GM21526 (cell line): ENCODE measurements around the gene NXT1.

ENCODE experiments used
- ATAC-seq: cut with Tn5 transposase; IDR thresholded peaks from one replicate; pipeline ENCODE4 v1.9.1; 2021; ENCODE audit warnings: moderate library complexity; ENCODE audit not compliant: unreplicated experiment, low FRiP score

The NXT1 gene

GRCh38 chr20:23386304-23387117 is 35.9 kb downstream of the NXT1 start:
- ATAC-seq, result no peak

GRCh38 chr20:23387118-23387443 is 36.5 kb downstream of the NXT1 start:
- ATAC-seq, result no peak

- no peak for ATAC-seq
Observed at GRCh38 chr20:23390091-23390774, 39.6 kb downstream of the NXT1 start.

DNA sequence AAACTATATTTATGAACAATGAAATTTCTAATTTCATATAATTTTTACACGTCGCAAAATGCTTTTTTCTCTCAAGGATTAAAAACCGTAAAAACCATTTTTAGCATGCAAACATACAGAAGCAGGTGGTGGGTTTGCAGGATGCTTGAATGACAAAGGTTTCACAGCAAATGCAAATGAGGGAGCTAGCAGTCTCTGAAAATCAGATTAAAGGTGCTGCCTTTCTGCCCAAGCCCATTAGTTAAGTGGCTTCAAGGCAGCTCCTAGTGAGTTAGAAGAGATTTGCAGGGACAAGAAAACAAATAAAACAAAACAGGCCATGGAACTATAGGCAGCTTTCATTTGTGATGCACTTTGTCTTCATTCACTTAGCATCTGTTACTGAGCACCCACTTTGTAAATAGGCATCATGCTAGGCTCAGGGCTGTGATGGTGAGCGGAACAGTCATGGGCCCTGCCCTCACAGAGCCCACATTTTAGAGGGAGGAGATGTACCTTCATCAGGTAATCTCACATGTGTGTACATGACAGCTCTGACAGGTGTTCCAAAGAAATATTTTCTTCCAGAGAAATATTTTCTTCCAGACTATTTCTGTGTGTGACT is 41.2 kb downstream of the NXT1 start:
- ATAC-seq, result no peak

DNA sequence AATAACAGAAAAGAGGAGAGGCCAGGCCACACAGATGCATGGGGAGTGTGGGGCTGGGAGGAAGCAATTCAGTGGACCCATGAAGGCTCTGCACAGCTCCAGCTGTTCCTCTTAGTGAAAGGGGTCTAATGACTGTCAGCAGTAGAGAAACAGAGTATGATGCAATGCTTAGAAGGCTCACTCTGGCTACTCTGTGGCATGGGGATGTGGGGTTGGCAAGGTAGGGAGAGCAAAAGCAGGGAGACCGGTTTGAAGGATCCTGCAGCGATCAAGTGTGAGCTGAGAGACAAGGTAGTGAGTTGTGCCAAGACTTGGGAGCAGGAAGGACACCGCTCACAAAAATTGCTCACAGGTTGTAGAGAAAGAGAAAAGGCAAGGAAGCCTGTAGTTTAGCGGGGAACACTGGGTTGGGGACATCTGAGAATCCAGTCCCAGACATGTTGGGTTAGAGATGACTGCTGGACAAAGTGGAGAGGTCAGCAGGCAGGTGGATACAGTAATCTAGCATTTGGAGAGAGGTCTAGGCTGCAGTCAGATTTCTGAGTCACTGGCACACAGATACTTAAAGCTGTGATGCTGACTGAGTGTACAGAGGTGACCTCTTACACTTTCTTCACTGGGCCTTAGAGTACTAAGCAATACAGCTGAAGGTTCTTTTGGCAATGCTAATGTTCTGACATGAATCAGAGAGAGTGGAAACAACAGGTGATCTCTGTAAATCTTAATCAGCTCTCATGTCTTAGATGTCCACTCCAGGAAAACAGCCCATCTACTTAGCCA is 43.6 kb downstream of the NXT1 start:
- ATAC-seq, result no peak

- ATAC-seq, result no peak
Observed at GRCh38 chr20:23396950-23397627, 46.5 kb downstream of the NXT1 start.

GRCh38 chr20:23397961-23398360 is 47.4 kb downstream of the NXT1 start:
- no peak for ATAC-seq

- no peak for ATAC-seq
Observed at GRCh38 chr20:23399568-23400241, 49.1 kb downstream of the NXT1 start.

DNA sequence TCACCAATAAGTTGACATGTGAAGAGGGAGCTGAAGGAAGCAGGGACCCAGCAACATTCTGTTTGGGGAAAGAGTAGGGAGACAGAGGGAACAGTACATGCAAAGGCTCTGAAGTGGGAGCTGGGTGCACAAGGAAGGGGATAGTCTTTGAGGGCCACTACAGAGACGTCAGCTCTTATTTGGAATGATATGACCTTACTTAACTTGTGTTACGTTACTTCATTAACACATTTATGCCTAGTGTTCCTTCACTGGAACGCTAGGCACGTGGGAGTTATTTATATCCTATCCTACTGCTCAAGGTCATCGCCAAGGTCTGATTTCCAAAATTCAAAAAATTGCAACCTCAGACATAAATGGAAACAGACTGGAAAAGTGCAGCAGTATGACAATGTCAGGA is 50.5 kb downstream of the NXT1 start:
- no peak for ATAC-seq

GRCh38 chr20:23403751-23404150 is 53.2 kb downstream of the NXT1 start:
- no peak for ATAC-seq

- ATAC-seq, result no peak
Observed at GRCh38 chr20:23404196-23404595, 53.6 kb downstream of the NXT1 start.
